HG03159 (cell line): ENCODE measurements around the gene HSPD1.
A peak's percentile ranks its signal among the peaks of the same experiment; 100 is the strongest.
"Not testable (repeated sequence)": the region's sequence is repeated elsewhere in the genome, so short reads cannot be mapped to it uniquely, and the experiment has no call there.

Experiments
- ATAC-seq: cut with Tn5 transposase; IDR thresholded peaks from one replicate; pipeline ENCODE4 v1.9.1; 2021; ENCODE audit warnings: mild to moderate bottlenecking, moderate library complexity; ENCODE audit not compliant: unreplicated experiment

HSPD1 gene

GRCh38 chr2:197497326-197497725, 2.3 kb downstream of the HSPD1 start:
- ATAC-seq: no peak

- no peak for ATAC-seq
These were observed 2.9 kb downstream of the HSPD1 start for GRCh38 chr2:197496695-197497094.

GRCh38 chr2:197495433-197496134, 4.1 kb downstream of the HSPD1 start:
- no peak for ATAC-seq

GRCh38 chr2:197487385-197487784, 12.3 kb downstream of the HSPD1 start:
- ATAC-seq: no peak

- ATAC-seq: no peak
These were observed 13.5 kb downstream of the HSPD1 start for GRCh38 chr2:197486175-197486574.

GRCh38 chr2:197484248-197484647, 15.4 kb downstream of the HSPD1 start:
- not testable (repeated sequence) for ATAC-seq

- ATAC-seq: no peak
These were observed 19.2 kb downstream of the HSPD1 start for GRCh38 chr2:197480165-197481036.

- ATAC-seq: no peak
These were observed 21.8 kb downstream of the HSPD1 start for GRCh38 chr2:197477797-197478196.

GRCh38 chr2:197472166-197472565, 27.5 kb downstream of the HSPD1 start:
- no peak for ATAC-seq

GRCh38 chr2:197464175-197464574, 35.5 kb downstream of the HSPD1 start:
- ATAC-seq: no peak

GRCh38 chr2:197461057-197461456, 38.6 kb downstream of the HSPD1 start:
- no peak for ATAC-seq

- no peak for ATAC-seq
These were observed 39.0 kb downstream of the HSPD1 start for GRCh38 chr2:197460649-197461048.

GRCh38 chr2:197455428-197455827, 44.2 kb downstream of the HSPD1 start:
- no peak for ATAC-seq

GRCh38 chr2:197454923-197455322, 44.7 kb downstream of the HSPD1 start:
- ATAC-seq: no peak

GRCh38 chr2:197453914-197454398, 45.7 kb downstream of the HSPD1 start:
- peak; percentile 37 for ATAC-seq

- ATAC-seq: peak; percentile 92
These were observed 46.3 kb downstream of the HSPD1 start, which contains the start of gene COQ10B for GRCh38 chr2:197453123-197453913. COQ10B (plus strand) TSS chr2:197453552; CDS start chr2:197453561, 9 bp downstream.

- no peak for ATAC-seq
These were observed 46.9 kb downstream of the HSPD1 start for GRCh38 chr2:197452754-197453122.

- not testable (repeated sequence) for ATAC-seq
These were observed 48.7 kb downstream of the HSPD1 start for GRCh38 chr2:197450935-197451358.

GRCh38 chr2:197450465-197450864, 49.2 kb downstream of the HSPD1 start:
- ATAC-seq: no peak

- no peak for ATAC-seq
These were observed 52.8 kb downstream of the HSPD1 start for GRCh38 chr2:197446844-197447243.

GRCh38 chr2:197445746-197446145, 53.9 kb downstream of the HSPD1 start:
- no peak for ATAC-seq
